Measurements from ENCODE around the gene CABLES1.
"Not testable (repeated sequence)": the region's sequence is repeated elsewhere in the genome, so short reads cannot be mapped to it uniquely, and the experiment has no call there.

Gene CABLES1

DNA sequence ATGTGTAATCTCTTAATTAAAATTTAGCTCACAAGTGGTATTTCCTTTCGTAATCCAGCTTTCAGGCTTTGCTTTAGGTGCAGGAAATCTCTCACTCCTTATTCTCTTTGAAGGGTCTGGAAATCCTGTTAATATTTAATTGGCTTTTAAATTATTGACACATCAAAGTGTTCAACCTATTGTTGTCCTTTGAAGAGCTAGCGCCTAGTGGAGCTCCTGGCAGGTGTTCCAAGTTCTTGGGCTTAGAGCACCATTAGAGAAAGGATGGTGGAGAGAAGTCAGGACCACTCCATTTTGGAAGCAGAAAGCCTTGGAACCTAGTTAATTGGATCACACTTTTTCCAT, 92.4 kb downstream of the CABLES1 start:
- no peak for DNase-seq

DNA sequence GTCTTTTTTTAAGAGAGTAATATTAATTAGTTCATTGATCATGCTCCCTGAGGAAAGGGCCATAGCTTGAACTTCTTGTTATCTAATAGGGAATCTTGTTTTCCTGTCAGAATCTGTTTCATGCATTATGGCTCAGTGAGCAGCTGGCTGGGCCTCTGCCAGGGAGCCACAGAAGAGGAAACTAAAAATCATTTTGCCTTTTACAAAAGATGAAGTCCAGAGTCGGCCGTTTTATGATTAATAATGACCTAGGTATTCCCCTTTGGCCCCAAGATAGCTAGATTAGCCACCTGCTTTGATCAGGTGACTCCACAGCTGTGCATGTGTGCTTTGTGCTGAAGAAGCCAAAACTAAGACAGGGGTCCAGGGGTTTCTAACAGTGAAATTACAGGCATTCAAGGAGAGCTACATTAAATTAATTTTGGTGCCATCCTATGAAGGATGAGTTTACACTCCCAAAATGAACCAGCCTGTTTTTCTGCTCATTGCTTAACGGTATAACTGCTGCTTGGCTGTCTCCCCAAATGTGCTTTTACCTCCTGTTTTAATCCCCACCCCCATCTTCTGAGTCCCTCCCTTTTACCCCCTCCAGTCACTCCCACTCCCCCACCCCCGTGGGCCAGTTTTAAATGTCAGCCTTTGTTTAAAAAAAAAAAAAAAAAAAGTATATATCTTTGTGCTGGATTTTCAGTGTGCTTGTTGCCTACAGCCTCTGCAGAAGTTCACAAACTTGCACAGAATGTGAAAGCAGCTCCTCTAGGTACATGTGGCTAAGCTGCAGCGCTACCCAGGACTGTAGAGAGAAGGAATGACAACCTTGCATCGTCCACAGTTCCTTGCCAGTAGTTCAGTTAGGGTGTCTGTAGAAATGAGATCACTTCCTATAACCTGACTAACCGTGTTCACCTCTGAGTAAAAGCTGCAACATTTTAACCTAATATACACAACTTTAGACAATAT, 93.1 kb downstream of the CABLES1 start:
- DNase-seq = peak; percentile 70

DNA sequence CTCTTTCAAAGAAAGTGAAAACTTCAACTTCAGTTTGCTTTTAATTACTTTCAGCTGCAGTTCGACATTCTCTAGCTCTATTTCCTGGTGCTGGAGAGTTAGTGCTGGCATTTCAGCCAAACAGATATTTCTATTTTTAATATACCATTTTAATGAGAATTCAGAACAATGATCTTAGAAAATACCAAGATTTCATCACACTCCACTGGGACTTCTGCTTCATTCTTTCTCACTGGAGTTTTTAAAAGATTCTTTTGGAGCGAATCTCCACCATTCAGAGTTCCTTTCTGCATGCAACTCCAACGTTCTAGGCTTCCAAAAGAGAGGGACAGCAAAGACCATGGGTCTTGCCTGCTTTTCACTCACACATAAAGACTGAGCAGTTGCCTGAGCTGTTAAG, 94.2 kb downstream of the CABLES1 start:
- DNase-seq = no peak

DNA sequence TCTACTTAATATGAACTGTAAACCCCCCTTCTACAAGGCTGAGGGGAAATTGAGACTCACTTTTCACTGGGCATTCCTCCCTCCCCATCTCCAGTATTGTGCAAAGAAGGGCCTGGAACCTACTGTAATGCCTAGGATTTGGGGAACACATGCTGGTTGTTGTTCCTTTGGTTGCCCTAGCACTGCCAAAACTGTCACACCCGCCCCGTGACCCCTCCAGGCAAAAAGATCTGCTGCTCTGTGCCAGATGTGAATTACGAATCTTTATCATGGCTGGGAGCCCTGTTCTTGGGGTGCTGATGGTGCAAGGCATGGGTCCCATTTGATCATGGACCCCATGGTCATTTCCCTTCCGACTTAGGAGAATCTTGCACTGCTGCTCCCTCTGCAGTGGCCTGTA, 95.4 kb downstream of the CABLES1 start:
- no peak for DNase-seq

DNA sequence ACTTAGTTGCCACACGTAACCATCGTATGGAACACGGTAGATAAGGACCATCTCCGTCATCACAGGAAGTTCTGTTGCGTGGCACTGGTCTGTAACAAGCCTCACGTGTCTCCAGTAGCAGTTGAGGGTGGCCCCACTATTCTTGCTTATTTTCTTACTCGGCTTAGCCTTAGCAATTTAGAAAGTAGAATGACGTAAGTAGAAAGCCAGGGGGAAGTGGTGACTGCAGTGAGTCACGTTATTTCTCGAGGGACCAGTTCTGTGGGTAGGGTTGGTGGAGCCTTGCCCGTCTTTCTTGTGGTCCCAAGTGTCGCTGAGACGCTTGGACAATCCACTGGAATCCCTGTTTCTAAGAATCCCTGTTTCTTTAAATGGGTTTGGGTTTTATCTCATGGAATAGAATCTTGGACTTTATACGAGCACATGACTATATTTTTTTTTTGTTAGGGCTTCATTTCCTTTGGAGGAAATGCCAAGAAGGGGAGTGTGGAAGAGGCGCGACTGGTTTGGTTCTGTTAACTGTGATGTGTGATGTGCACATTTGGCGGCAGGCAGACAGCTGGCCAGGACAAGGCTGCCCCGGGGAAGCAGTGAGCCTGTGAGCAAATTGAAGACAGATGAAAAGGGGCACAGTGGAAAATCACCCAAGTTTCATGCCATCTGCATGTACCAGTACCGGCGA, 96.2 kb downstream of the CABLES1 start:
- peak; percentile 97 for DNase-seq

DNA sequence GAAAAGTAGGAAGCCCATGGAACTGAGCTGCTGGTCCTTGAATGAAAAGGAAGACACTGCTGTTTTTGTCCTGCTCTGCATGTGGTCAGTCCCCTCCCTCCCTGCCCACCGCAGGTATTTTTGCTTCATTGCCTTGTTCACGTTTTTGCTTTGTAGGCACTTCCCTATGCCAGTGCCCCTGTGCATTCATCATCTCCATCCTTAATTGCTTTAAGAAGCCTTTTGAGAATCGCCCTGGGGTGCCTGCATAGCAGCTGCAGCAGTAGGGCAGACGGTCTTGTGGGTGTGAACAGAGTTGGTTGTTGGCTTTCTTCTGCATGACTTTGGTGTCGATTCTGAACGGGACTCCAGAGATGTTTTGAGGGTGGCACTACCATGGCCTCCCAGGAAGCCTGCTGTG, 97.0 kb downstream of the CABLES1 start:
- no peak for DNase-seq

DNA sequence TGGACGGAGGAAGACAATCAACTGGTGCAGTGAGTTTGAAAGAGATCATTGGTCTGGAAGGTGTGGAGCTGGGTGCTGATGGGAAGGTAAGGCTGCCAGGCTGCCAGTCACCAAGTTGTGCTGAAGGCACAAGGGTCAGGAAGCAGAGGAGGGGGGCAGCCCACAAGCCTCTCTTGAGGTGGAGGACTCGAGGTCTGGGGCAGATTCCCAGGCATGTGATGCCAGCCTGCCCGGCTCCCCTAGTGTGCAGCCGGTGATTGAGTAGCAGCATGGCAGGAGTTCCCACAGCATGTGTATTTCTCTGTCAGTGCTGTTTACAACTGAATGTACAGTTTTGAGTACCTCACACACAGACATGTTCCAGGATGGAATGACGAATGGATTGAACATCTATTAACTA, 99.3 kb downstream of the CABLES1 start:
- no peak for DNase-seq

DNA sequence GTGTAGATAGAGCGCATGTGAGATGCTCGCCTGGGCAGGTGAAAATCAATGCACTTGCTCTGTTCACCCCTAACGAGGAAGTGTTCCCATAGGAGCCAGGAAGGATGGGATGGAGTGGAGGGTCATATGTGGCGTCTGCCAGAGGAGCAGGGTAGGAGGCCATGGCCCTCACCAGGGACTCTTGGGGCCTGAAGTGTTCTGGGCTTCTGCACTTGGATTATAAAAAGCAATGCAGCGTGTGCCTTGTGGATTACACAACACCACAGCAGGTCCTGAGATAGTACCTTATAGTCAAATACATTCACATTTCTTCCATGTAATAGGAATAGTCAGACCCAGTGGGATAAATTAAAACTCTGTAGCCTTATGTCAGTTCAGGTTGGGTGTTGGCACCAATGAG, 100.1 kb downstream of the CABLES1 start:
- DNase-seq = no peak

DNA sequence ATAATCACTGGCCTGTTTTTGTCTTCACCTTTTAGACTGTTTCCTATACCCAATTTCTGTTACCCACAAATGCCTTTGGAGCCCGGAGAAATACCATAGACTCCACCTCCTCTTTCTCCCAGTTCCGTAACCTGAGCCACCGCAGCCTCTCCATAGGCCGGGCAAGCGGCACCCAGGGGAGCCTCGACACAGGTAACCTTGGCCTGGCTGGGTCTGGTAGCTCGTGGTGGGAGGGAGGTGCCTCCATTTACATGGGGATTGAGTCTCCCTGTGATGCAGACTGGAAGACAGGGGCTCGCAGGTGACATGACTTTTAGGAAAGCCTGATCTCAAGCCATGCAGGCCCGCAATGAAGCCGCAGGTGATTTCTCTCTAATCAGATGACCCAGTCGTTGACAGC, 100.6 kb downstream of the CABLES1 start:
- no peak for DNase-seq

DNA sequence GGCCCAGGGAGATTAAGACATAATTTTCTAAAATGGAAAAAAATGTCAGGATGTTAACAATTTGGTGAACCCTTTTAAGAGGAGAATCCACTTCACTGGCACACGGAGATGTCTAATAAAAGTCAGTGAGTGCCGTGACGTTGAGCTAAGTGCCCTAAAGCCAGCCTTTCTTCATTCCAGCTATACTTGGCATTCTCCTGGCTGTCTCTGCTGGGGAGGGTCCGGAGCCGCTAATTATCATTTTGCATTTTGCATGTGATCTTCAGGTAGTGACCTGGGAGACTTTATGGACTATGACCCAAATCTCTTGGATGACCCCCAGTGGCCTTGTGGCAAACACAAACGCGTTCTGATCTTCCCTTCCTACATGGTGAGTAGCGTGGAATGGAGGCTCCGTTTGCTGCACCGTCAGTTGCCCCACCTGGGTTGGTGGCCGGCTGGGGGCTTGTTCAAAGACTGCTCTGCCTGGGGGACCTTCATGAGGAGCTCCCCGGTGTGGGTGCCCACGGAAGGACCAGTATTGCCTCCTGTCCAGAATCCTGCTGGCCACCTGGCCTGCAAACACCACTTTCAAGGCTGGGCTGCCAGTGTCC, 101.7 kb downstream of the CABLES1 start:
- no peak for DNase-seq

DNA sequence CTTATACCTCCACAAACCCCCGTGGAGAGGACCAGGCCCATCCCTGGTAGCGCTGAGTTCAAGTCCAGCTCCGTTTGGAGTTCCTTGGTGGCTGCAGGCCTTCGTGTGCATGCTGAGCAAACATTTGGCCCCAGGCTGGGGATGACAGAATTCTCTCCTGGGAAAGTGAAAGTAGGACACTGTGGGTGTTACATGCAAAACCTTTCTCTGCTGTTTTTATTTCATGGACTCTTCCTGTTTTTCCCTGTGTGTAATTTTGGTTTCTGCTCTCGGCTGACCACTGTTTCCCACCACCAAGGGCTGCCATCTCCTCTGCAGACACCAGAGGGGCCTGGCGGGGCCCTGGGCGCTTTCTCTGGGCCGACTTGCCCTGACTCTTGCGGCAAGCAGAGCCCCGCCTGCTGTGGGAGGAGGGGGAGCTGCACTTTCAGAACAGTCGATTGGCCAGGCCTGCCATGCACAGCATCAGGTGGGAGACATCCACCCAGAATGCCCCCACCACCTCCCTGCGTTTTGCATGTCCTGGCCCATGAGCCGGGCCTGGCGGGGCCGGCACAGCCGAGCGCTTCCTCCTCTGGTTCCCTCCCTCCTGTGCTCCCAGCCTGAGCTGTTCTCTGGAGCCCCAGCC, 102.4 kb downstream of the CABLES1 start:
- DNase-seq = peak; percentile 70

DNA sequence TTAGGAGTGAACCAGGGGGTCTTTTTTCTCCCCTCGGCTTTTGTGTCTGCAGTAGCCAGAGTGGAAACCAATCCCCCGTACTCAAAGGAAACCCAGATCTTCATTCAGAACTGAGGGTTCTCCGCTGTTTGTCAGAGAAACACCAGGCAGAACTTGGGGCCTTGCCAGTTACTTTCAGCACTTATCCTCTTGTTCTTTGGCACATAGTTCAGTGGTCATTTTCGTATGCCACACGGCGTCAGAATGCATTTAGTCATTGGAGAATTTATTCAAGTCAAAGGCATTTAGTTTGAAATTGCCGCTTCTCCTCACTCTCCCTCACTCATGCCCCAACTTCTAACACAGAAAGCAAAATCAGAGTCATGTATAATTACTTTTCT, 102.9 kb downstream of the CABLES1 start:
- DNase-seq = no peak

DNA sequence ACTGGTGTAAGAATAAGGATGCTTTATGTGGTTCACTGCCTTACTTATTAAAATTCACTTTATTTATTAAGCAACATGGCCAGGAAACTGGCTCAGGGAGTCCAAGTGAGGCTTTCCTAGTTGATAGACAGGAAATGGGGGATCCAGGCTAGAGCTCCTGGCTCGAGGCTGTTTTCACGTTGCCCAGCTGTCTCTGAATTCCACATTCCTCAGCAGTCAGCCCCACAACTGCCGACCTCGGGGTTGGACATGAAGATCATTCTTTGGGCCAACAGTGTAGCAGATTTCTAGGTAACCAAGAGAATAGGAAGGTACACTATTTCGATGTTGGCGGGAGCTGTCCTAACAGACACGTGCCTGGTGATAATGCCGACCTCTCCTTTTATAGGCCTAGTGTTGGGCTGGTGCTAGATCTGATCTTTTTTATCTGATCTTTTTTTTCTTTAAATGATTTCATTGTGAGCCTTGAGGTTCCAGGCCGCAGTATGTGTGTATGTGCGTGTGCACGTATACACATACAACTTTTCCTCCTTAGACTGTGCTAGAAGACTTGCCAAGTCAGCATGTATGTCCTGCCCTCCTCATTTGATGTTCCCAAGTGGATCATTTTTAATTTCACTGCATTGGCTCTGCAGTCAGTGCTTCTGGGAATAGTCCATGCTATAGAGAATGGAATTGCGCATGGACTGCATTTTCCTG, 103.5 kb downstream of the CABLES1 start:
- DNase-seq = no peak

DNA sequence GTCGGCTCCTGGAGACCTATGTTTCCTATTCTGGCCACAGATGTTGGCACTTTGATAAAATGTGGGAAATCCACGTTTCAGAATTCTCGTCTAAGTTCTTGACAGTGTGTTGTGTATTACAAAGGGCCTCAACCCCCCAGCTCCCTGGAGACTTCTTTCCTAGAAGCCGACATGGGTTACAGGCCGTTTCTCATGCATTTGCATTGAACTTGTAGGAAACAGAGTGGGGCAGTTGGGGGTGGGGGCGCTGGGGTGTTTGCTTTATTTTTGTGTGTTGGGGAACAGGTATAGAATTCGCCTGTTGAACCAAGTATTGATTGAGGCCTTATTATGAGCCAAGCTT, 104.0 kb downstream of the CABLES1 start:
- DNase-seq = no peak

DNA sequence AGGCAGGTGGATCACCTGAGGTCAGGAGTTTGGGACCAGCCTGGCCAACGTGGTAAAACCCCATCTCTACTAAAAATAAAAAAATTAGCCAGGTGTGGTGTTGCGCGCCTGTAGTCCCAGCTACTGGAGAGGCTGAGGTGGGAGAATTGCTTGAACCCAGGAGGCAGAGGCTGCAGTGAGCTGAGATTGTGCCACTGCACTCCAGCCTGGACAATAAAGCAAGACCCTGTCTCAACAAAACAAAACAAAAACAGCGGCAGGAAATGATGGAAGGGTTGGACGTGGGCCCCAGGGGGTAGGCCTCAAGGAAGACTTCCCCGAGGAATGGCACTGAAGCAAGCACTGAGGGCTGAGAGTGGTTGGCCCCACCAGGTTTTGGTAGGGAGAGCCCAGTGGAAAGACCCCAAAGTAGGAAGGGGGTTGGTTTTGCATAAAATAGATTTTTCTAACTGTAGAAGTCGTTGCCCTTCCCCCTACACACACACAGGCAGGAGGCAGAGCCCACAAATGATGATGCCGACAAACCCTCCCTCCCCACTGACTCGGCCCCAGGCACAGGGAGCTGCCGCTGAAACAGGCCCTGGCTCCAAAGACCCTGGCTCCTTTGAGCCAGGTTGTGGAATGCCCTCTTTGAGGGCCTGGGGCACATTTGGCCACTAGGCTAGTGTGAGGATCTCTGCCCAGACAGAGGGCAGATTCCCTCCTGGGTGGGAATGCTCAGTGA, 104.8 kb downstream of the CABLES1 start:
- DNase-seq = no peak

DNA sequence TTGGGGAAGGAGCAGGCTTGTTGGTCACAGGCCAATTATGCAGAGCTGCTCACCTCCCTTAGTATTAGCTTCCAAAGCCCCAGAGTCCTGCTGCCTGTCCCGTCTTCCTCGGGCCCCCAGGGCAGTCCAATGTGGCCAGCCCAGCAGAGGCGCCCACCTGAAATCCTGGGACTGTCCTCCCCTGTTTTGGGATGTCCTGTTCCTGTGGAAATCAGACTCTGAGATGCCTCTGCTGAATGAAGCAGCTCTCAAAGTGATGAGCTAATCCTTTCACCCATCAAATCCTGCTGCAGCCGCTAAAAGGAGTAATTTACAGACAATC, 105.3 kb downstream of the CABLES1 start:
- no peak for DNase-seq

DNA sequence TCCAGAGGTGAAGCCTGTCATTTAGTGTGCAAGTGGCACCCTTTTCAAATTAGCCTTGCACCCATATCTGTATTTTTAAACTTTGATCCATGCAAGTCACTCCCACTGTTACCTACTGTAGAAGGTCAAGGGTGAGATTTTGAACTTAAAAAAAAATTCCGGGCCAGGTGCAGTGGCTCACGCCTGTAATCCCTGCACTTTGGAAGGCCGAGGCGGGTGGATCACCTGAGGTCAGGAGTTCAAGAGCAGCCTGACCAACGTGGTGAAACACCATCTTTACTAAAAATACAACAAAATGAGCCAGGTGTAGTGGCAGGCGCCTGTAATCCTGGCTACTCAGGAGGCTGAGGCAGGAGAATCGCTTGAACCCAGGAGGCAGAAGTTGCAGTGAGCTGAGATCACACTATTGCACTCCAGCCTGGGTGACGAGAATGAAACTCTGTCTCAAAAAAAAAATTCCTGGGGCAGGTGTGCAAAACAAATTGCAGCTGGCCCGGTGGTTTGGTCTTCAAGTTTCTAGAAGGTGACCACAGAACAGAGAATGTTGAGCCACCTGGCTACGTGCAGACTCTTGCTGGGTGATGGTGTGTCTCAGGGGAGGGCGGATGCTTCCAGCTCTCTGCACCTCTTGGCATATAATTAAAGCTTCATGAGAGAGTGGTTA, 106.7 kb downstream of the CABLES1 start:
- not testable (repeated sequence) for DNase-seq

DNA sequence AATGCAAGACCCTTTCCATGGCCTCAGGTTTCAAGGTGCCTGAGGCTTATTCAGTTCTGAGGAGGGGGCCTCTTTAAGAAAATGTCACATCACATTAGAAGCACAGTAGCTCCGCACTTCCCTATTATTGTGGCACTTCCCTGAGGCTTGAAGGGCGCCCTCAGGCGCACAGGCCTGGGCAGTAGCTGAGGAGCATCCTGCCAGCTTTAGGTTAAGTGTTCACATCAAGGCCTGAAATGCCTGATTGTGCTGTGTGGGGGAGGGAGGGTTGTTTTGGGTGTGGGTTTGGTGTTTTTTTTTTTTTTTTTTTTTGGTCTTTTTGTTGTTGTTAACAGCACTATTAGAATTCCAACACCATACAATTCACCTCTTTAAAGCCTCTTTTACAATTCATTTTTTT, 107.9 kb downstream of the CABLES1 start:
- no peak for DNase-seq

DNA sequence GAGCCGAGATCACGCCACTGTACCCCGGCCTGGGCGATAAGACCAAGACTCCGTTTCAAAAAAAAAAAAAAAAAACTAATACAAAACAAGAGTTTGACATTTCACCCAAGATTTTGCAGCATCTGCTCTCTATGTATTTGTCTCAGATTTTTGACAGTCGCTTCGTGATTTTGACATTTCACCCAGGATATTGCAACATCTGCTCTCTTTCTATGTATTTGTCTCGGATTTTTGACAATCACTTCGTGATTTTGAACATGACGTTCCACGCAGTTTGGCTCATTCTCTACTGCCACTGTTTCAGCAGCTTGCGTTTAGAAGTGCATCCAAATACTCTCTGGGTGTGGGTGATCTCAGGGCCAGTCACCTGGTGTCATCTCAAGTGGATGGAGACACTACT, 108.5 kb downstream of the CABLES1 start:
- no peak for DNase-seq

DNA sequence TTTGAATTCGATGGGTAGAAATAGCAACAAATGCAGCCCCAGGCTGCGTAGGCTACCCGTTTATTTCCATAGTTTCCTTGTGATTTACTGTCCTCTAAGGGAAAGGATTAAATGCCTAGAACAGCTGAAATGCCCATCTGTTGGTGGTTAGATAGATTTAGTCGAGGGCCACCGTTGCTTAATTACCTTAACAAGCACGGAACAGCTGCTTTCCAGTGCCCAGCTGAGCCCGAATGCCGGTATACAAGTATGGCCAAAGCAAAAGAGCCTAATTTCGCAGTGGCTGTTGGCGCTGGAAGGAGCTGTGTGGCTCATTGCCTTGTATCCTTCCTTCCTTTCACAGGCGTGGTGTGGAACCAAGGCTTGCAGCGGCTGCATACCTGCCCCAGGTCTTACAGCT, 109.1 kb downstream of the CABLES1 start:
- no peak for DNase-seq

DNA sequence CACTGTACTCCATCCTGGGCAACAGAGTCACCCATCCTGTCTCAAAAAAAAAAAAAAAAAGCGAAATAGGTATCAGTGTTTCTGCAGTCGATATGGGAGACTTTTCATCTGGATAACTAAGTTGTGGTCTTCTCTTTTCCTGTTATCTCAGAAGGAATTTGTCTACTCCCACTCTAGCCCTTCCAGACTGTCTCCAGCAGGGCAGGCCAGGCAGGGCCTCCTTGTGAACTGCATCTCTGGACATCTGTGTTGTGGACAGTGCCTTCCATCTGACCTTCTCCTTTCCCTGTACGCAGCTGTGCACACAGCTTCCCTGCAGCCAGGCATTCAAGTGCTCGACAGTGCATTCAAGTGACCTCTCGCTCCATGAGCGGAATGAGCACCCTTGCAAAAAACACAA, 110.2 kb downstream of the CABLES1 start:
- DNase-seq = no peak

DNA sequence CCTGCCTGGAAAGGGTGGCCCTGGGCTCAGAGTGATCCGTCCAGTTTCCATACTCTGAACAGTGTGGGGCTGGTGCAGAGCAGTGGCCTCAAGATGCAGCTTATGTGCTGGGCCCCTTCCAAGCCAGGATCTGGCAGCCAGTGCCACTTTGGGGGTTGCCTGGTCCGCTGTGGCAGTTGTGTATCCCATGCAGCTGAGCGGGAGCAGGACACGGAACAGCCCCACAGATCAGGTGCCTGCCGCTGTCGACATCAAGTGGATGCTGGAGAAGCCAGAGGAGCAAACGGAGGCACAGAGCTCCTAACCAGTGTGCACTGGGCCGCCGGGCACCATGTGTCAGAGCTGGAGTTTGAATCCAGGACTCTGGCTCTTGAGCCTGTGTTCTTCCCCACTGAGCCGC, 112.0 kb downstream of the CABLES1 start:
- no peak for DNase-seq

Measured in activated CD4-positive, alpha-beta T cell treated with anti-CD3 and anti-CD28 coated beads, Interleukin-10, Interleukin-2, amounts not matched to agents 100 ng/mL and 50 ng/mL, durations not matched to agents 16 hours and 8 hours (primary cell).